AG04450 (cell line): Measurements from ENCODE around the gene IFNGR2. TPM values are rescaled to one million over a fixed set of nuclear protein-coding genes. Genes with fewer than 3 reads are reported as not detected.

Experiments used
- CTCF ChIA-PET: fragments of 300-600, 350-600 bp; formaldehyde crosslinking; extraction: SDS; loops from one replicate; lab custom pipeline; 2022; ENCODE audit warnings: antibody characterized with exemption, inconsistent platforms; lab: Charles Lee
- POLR2A ChIA-PET: fragments of 350-600 bp; formaldehyde crosslinking; extraction: SDS; loops from one replicate; lab custom pipeline; 2021; ENCODE audit warnings: antibody characterized with exemption, inconsistent platforms; lab: Yijun Ruan, JAX
- DNase-seq: peaks from one replicate; pipeline ENCODE4 v3.0.0-alpha.2; 2011; ENCODE audit warnings: low read depth, low spot score
- H3K27ac ChIP-seq: one replicate; pipeline ENCODE4 v1.5.1; 2012; ENCODE audit warnings: low read depth, low read length, control low read depth
- H3K27me3 ChIP-seq: one replicate; pipeline ENCODE4 v1.6.0; 2012; ENCODE audit warnings: low read length; ENCODE audit not compliant: control insufficient read depth, insufficient read depth
- H3K4me3 ChIP-seq: 2 replicates; pipeline ENCODE4 v1.5.1; 2011; ENCODE audit warnings: mild to moderate bottlenecking, low read depth, low read length, control low read depth
- H3K9me3 ChIP-seq: 2 replicates; pipeline ENCODE4 v1.5.1; 2012; ENCODE audit warnings: low read length; ENCODE audit not compliant: control insufficient read depth, insufficient read depth
- CTCF ChIP-seq: IDR thresholded peaks from 2 replicates; pipeline ENCODE4 v1.5.1; 2011; ENCODE audit warnings: low read depth, low read length, control low read depth, inconsistent platforms
- polyA plus RNA-seq: library from polyadenylated mRNA; depleted of rRNA; stranded (reverse); fragments of >200 nt; gene quantifications from 2 replicates; pipeline ENCODE4 v1.2.3, GENCODE V29; 2011; rRNA removed

IFNGR2 gene
- polyA plus RNA-seq, 1 experiment = 90.8 TPM

DNA sequence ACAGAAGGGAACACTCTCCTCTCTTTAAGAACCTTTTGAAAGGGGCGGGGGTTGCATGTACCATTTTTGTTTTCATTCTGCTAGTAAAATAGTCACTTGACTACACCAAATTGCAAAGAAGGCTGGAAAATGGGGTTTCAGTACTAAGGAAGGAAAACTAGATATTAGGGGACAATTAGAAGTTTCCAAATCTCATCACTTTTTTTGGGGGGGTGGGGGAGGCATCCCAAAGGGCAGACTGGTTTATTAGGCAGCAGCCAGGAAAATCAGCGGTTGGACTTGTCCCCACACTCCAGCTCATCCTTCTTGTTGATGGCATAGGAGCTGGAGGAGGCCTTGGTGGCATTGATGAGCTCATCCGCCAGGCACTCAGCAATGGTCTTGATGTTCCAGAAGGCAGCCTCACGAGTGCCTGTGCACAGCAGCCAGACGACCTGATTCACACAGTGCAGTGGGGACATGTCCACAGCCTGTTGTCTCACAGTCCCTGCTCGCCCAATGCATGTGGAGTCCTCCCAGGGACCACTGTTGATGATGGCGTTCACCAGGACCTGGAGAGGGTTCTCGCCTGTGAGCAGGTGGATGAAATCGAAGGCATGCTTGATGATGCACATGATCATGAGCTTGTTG, 78.2 kb downstream of the IFNGR2 start:
- Histone ChIP-seq H3K4me3 (no peak overlapping the region), H3K9me3 (no peaks in the 10 kb centered on the region), H3K27ac (no peak overlapping the region), H3K27me3 (no peaks in the 10 kb centered on the region)
- DNase-seq = no peak
- ChIA-PET POLR2A (interaction anchor here (1.5 to 2.9 kb wide), 2 partner anchors 10 to 33 kb away, joined by 3 to 64 read pairs; partner anchors contain the start of gene DNAJC28), CTCF (interaction anchor here (0.6 to 1.2 kb wide), 2 partner anchors 124 to 218 kb away, joined by 3 to 5 read pairs; no protein-coding TSS in a partner anchor)
- no peak for TF ChIP-seq CTCF

Other genes with a start within 250 kb of the IFNGR2 start
- 28.7 and 30.8 TPM in 2 replicates for gene IFNAR2, start 173.5 kb upstream of the IFNGR2 start, polyA plus RNA-seq
- 42.7 and 46.4 TPM in 2 replicates for gene IL10RB, start 137.0 kb upstream of the IFNGR2 start, polyA plus RNA-seq
- gene IFNAR1, start 78.4 kb upstream of the IFNGR2 start, polyA plus RNA-seq = 17.0 and 21.2 TPM in 2 replicates
- 24.4 and 33.8 TPM in 2 replicates for gene TMEM50B, start 76.6 kb downstream of the IFNGR2 start, polyA plus RNA-seq
- 1.3 and 1.9 TPM in 2 replicates for gene DNAJC28, start 88.3 kb downstream of the IFNGR2 start, polyA plus RNA-seq
- gene GART, start 138.7 kb downstream of the IFNGR2 start, polyA plus RNA-seq = 26.1 and 31.4 TPM in 2 replicates
- gene SON, start 139.6 kb downstream of the IFNGR2 start, polyA plus RNA-seq = 103 and 113 TPM in 2 replicates
- gene DONSON, start 185.3 kb downstream of the IFNGR2 start, polyA plus RNA-seq = 15.2 and 20.7 TPM in 2 replicates
- gene CRYZL1, start 238.3 kb downstream of the IFNGR2 start, polyA plus RNA-seq = 43.9 and 58.4 TPM in 2 replicates
- 51.5 and 54.3 TPM in 2 replicates for gene ITSN1, start 239.1 kb downstream of the IFNGR2 start, polyA plus RNA-seq